H9 (cell line): ENCODE measurements around the gene TBC1D17. TPM values are rescaled to one million over a fixed set of nuclear protein-coding genes. Genes with fewer than 3 reads are reported as not detected.

ENCODE experiments used
- DNase-seq: peaks from one replicate; pipeline ENCODE4 v3.0.0-alpha.2; 2017
- H2AFZ ChIP-seq: one replicate; pipeline ENCODE4 v1.6.1; 2013; ENCODE audit warnings: mild to moderate bottlenecking, low read length, control low read depth, moderate library complexity
- H2AK5ac ChIP-seq: 2 replicates; pipeline ENCODE4 v1.6.1; 2013; ENCODE audit warnings: low read length, control low read depth, mixed read lengths; ENCODE audit not compliant: insufficient read length
- H2BK120ac ChIP-seq: one replicate; pipeline ENCODE4 v1.6.1; 2013; ENCODE audit warnings: low read depth, mild to moderate bottlenecking, low read length, control low read depth, inconsistent platforms; ENCODE audit not compliant: poor library complexity, severe bottlenecking
- H2BK12ac ChIP-seq: 2 replicates; pipeline ENCODE4 v1.6.1; 2013; ENCODE audit warnings: low read length, control low read depth, mixed read lengths, low read depth; ENCODE audit not compliant: insufficient read length
- H2BK15ac ChIP-seq: 2 replicates; pipeline ENCODE4 v1.6.1; 2013; ENCODE audit warnings: low read depth, low read length, control low read depth
- H2BK20ac ChIP-seq: one replicate; pipeline ENCODE4 v1.6.1; 2013; ENCODE audit warnings: low read depth, mild to moderate bottlenecking, low read length, control low read depth, inconsistent platforms; ENCODE audit not compliant: poor library complexity, severe bottlenecking
- H2BK5ac ChIP-seq: 2 replicates; pipeline ENCODE4 v1.6.1; 2013; ENCODE audit warnings: low read length, control low read depth, mixed read lengths; ENCODE audit not compliant: insufficient read length
- H3K14ac ChIP-seq: 2 replicates; pipeline ENCODE4 v1.6.1; 2013; ENCODE audit warnings: low read length, control low read depth; ENCODE audit not compliant: insufficient read depth
- H3K18ac ChIP-seq: 2 replicates; pipeline ENCODE4 v1.6.1; 2013; ENCODE audit warnings: low read depth, mild to moderate bottlenecking, mixed read lengths, low read length, control low read depth; ENCODE audit not compliant: insufficient read length
- H3K23ac ChIP-seq: 2 replicates; pipeline ENCODE4 v1.6.1; 2013; ENCODE audit warnings: low read length, control low read depth, mixed read lengths, low read depth; ENCODE audit not compliant: insufficient read length
- H3K23me2 ChIP-seq: 2 replicates; pipeline ENCODE4 v1.6.1; 2013; ENCODE audit warnings: low read depth, mild to moderate bottlenecking, mixed read lengths, low read length, control low read depth; ENCODE audit not compliant: insufficient read length, poor library complexity, severe bottlenecking
- H3K27ac ChIP-seq: 2 replicates; pipeline ENCODE4 v1.5.1; 2013; ENCODE audit warnings: low read length, control low read depth, mixed read lengths, low read depth; ENCODE audit not compliant: insufficient read length
- H3K27me3 ChIP-seq: 2 replicates; pipeline ENCODE4 v1.6.1; 2013; ENCODE audit warnings: low read length, control low read depth, inconsistent platforms; ENCODE audit not compliant: insufficient read depth
- H3K4ac ChIP-seq: 2 replicates; pipeline ENCODE4 v1.6.1; 2013; ENCODE audit warnings: low read depth, mild to moderate bottlenecking, control low read depth, inconsistent platforms, low read length, moderate library complexity
- H3K4me1 ChIP-seq: 2 replicates; pipeline ENCODE4 v1.6.1; 2013; ENCODE audit warnings: low read length, control low read depth, inconsistent platforms; ENCODE audit not compliant: insufficient read depth
- H3K4me2 ChIP-seq: 2 replicates; pipeline ENCODE4 v1.6.1; 2013; ENCODE audit warnings: low read length, control low read depth, mixed read lengths; ENCODE audit not compliant: insufficient read length, insufficient read depth
- H3K56ac ChIP-seq: 2 replicates; pipeline ENCODE4 v1.6.1; 2013; ENCODE audit warnings: low read depth, mild to moderate bottlenecking, mixed read lengths, low read length, control low read depth; ENCODE audit not compliant: insufficient read length
- H3K79me1 ChIP-seq: 2 replicates; pipeline ENCODE4 v1.6.1; 2013; ENCODE audit warnings: low read depth, mild to moderate bottlenecking, moderate library complexity, low read length, control low read depth, inconsistent platforms; ENCODE audit not compliant: insufficient read depth, poor library complexity, severe bottlenecking
- H3K79me2 ChIP-seq: 2 replicates; pipeline ENCODE4 v1.6.1; 2013; ENCODE audit warnings: low read length, control low read depth, inconsistent platforms; ENCODE audit not compliant: insufficient read depth
- H3K9ac ChIP-seq: 2 replicates; pipeline ENCODE4 v1.6.1; 2013; ENCODE audit warnings: low read length, control low read depth, mixed read lengths; ENCODE audit not compliant: insufficient read length; ENCODE audit errors: extremely low read depth
- H3K9me3 ChIP-seq: one replicate; pipeline ENCODE4 v1.6.1; 2013; ENCODE audit warnings: low read depth, low read length, inconsistent platforms; ENCODE audit not compliant: control insufficient read depth
- H3T11ph ChIP-seq: one replicate; pipeline ENCODE4 v1.6.1; 2013; ENCODE audit warnings: mild to moderate bottlenecking, low read length, control low read depth, inconsistent platforms
- H4K20me1 ChIP-seq: one replicate; pipeline ENCODE4 v1.6.1; 2013; ENCODE audit not compliant: control insufficient read depth, insufficient read length, insufficient read depth
- H4K5ac ChIP-seq: 2 replicates; pipeline ENCODE4 v1.6.1; 2013; ENCODE audit warnings: low read depth, mild to moderate bottlenecking, mixed read lengths, low read length, control low read depth; ENCODE audit not compliant: insufficient read length
- H4K8ac ChIP-seq: replicated peaks from 2 replicates; pipeline ENCODE4 v1.6.1; 2013; ENCODE audit warnings: low read length, control low read depth, mixed read lengths, low read depth; ENCODE audit not compliant: insufficient read length
- H4K91ac ChIP-seq: 2 replicates; pipeline ENCODE4 v1.6.1; 2013; ENCODE audit warnings: low read depth, mild to moderate bottlenecking, moderate library complexity, mixed read lengths, low read length, control low read depth; ENCODE audit not compliant: insufficient read length
- H3K27ac Mint-ChIP-seq, 3 experiments: 2 replicates in 2 of 3; 3 replicates in 1 of 3; pipeline ENCODE4 v1.8.0; 2020 to 2021; ENCODE audit warnings: mixed read lengths in 3 of 3, mild to moderate bottlenecking in 1 of 3, moderate library complexity in 1 of 3
- H3K27me3 Mint-ChIP-seq: 2 replicates; pipeline ENCODE4 v1.8.0; 2021; ENCODE audit warnings: low read depth, mild to moderate bottlenecking, moderate library complexity, mixed read lengths
- H3K36me3 Mint-ChIP-seq, 3 experiments: 2 replicates in 2 of 3; 3 replicates in 1 of 3; pipeline ENCODE4 v1.8.0; 2020 to 2021; ENCODE audit warnings: low read depth in 3 of 3, mixed read lengths in 3 of 3; ENCODE audit not compliant: insufficient read depth in 1 of 3
- H3K4me1 Mint-ChIP-seq, 2 experiments: 2 replicates each; pipeline ENCODE4 v1.8.0; 2020; ENCODE audit warnings: mixed read lengths in 2 of 2
- H3K4me3 Mint-ChIP-seq, 2 experiments: 2 replicates in 1 of 2; 3 replicates in 1 of 2; pipeline ENCODE4 v1.8.0; 2020 to 2021; ENCODE audit warnings: mild to moderate bottlenecking in 2 of 2, mixed read lengths in 2 of 2, moderate library complexity in 1 of 2
- H3K9me3 Mint-ChIP-seq, 2 experiments: 2 replicates in 1 of 2; 3 replicates in 1 of 2; pipeline ENCODE4 v1.8.0; 2020; ENCODE audit warnings: mild to moderate bottlenecking in 2 of 2, mixed read lengths in 2 of 2, moderate library complexity in 1 of 2
- WGBS: extraction: QIAGEN DNeasy Blood & Tissue Kit; methylation state at CpG from one replicate; pipeline ENCODE4 v1.1.7; 2013; ENCODE audit warnings: missing lambda C conversion rate, low lambda C conversion rate, mixed read lengths; ENCODE audit not compliant: insufficient read length; ENCODE audit errors: extremely low coverage; 5-methylcytosine and 5-hydroxymethylcytosine counted together
- total RNA-seq: library from RNA; stranded (reverse); gene quantifications from 2 replicates; pipeline ENCODE4 v1.2.1, GENCODE V29; 2021
- TF ChIP-seq, protein P1 (sequence below): fragments of 200-600 bp; sonication (generic); conservative IDR thresholded peaks from 3 replicates; pipeline ENCODE4 v1.8.0; 2021; ENCODE audit warnings: antibody characterized with exemption, mild to moderate bottlenecking

Gene TBC1D17
- total RNA-seq, 1 experiment from 2014 or later, result 33.6 TPM

DNA sequence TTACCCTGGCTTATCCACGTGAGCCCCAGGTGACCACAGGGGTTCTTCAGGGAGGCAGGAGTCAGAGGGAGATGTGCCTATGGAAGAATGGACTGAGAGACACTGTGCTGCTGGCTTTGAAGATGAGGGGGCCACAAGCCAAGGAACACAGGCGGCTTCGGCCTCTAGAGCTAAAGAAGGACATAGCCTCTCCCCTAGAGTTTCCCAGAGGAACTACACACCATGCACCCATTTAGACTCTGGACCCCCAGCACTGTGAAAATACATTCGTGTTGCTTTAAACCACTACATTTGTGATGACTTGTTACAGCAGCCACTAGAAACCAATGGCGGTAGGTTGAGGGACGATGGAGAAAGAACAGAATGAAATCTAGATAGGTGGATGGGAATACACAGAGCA, 37.8 kb downstream of the TBC1D17 start:
- peaks cover 9% of the 10 kb centered on the region for H3K79me1 ChIP-seq
- H3K9me3 ChIP-seq, result no peaks in the 10 kb centered on the region
- no peak overlapping the region for H3K27ac ChIP-seq
- no peak overlapping the region for H3K9ac ChIP-seq
- no peak overlapping the region for H2BK20ac ChIP-seq
- peaks cover 50 to 80% (median 79%) of the 10 kb centered on the region in 3 experiments for H3K36me3 Mint-ChIP-seq
- peaks cover 6% of the 10 kb centered on the region; the same call in 1 of the 2 replicates for H3K79me2 ChIP-seq
- DNase-seq, result no peak
- H2AK5ac ChIP-seq, result no peak overlapping the region
- no peak overlapping the region for H2BK120ac ChIP-seq
- H3K4me1 ChIP-seq, result no peaks in the 10 kb centered on the region
- H3K23ac ChIP-seq, result no peak overlapping the region
- no peaks in the 10 kb centered on the region for H3K27me3 Mint-ChIP-seq
- H4K5ac ChIP-seq, result no peak overlapping the region
- no peak overlapping the region for H3K4me2 ChIP-seq
- no CpG with 5 or more reads among the region's 6 CpGs for WGBS
- no peak overlapping the region for H4K8ac ChIP-seq
- no peak overlapping the region for H4K91ac ChIP-seq
- no peaks in the 10 kb centered on the region for H3K23me2 ChIP-seq
- H3T11ph ChIP-seq, result no peak overlapping the region
- H3K14ac ChIP-seq, result no peak overlapping the region
- H3K4me1 Mint-ChIP-seq, result peaks cover 10 to 18% of the 10 kb centered on the region in 2 experiments
- H3K4me3 Mint-ChIP-seq, result no peak overlapping the region
- peaks cover 0 to 3% of the 10 kb centered on the region in 2 experiments; a peak in 1 of 5 replicates for H3K9me3 Mint-ChIP-seq
- no peak overlapping the region for H2AFZ ChIP-seq
- H2BK12ac ChIP-seq, result no peak overlapping the region
- H4K20me1 ChIP-seq, result peaks cover 2% of the 10 kb centered on the region
- no peak overlapping the region for H3K18ac ChIP-seq
- H3K27ac Mint-ChIP-seq, result peak overlapping the region in 1 of 3 experiments; percentile 18; a peak in 2 of 7 replicates
- no peak overlapping the region for H3K4ac ChIP-seq
- no peak overlapping the region for H2BK5ac ChIP-seq
- H3K27me3 ChIP-seq, result no peaks in the 10 kb centered on the region
- TF ChIP-seq, protein P1, sequence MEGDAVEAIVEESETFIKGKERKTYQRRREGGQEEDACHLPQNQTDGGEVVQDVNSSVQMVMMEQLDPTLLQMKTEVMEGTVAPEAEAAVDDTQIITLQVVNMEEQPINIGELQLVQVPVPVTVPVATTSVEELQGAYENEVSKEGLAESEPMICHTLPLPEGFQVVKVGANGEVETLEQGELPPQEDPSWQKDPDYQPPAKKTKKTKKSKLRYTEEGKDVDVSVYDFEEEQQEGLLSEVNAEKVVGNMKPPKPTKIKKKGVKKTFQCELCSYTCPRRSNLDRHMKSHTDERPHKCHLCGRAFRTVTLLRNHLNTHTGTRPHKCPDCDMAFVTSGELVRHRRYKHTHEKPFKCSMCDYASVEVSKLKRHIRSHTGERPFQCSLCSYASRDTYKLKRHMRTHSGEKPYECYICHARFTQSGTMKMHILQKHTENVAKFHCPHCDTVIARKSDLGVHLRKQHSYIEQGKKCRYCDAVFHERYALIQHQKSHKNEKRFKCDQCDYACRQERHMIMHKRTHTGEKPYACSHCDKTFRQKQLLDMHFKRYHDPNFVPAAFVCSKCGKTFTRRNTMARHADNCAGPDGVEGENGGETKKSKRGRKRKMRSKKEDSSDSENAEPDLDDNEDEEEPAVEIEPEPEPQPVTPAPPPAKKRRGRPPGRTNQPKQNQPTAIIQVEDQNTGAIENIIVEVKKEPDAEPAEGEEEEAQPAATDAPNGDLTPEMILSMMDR, result peak; percentile 46; the same call in 2 of the 3 replicates
- H3K56ac ChIP-seq, result no peak overlapping the region
- no peak overlapping the region for H2BK15ac ChIP-seq
